Uterus (tissue), 2 donors: ENCODE results near the gene DIP2B.

Experiments used
- POLR2A ChIP-seq, 2 donors: fragments of 450-650 bp; IDR thresholded peaks; one replicate each; pipeline ENCODE4 v1.6.1; 2016; ENCODE audit warnings: antibody characterized with exemption in 2 of 2, mild to moderate bottlenecking in 1 of 2, moderate library complexity in 1 of 2
- TF ChIP-seq, protein P1 (sequence below), 4 experiments: fragments of 200-600 bp in 2 of 4; fragments of 450-650 bp in 2 of 4; sonication (generic) in 2 of 4; IDR thresholded peaks; one replicate each; pipeline ENCODE4 v1.5.1; 2016 to 2019; ENCODE audit warnings: antibody characterized with exemption in 4 of 4, mild to moderate bottlenecking in 2 of 4, moderate library complexity in 1 of 4

DNA sequence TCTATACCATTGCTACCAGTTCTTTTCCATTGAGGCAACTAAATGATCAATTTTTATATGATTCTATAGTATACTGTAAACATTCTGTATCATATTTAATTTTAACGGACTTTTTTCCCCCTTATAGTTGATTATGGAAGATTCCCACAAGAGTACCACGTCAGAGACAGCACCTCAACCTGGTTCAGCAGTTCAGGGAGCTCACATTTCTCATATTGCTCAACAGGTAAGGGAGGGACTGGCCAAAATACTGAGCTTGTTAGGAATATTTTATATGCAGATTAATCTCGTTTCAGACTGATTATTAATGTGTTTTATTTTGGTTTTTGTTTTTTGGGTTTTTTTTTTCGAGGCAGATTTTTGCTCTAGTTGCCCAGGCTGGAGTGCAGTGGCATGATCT lies 275.2 kb downstream of the DIP2B start:
- TF ChIP-seq POLR2A (IDR thresholded peaks at IDR 0.05), result no peak
- TF ChIP-seq, protein P1, sequence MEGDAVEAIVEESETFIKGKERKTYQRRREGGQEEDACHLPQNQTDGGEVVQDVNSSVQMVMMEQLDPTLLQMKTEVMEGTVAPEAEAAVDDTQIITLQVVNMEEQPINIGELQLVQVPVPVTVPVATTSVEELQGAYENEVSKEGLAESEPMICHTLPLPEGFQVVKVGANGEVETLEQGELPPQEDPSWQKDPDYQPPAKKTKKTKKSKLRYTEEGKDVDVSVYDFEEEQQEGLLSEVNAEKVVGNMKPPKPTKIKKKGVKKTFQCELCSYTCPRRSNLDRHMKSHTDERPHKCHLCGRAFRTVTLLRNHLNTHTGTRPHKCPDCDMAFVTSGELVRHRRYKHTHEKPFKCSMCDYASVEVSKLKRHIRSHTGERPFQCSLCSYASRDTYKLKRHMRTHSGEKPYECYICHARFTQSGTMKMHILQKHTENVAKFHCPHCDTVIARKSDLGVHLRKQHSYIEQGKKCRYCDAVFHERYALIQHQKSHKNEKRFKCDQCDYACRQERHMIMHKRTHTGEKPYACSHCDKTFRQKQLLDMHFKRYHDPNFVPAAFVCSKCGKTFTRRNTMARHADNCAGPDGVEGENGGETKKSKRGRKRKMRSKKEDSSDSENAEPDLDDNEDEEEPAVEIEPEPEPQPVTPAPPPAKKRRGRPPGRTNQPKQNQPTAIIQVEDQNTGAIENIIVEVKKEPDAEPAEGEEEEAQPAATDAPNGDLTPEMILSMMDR (IDR thresholded peaks at IDR 0.05), result no peak
